GM23338 (cell line): Measurements from ENCODE around the gene H2AZ2. TPM values are rescaled to one million over a fixed set of nuclear protein-coding genes. Genes with fewer than 3 reads are reported as not detected.

Source experiments
- ATAC-seq: fragments of 200-7000 bp; cut with Tn5 transposase; 3 replicates; pipeline ENCODE4 v1.9.1; 2020
- DNase-seq: peaks from one replicate; pipeline ENCODE4 v3.0.0-alpha.2; 2015; ENCODE audit warnings: low spot score
- H2AFZ ChIP-seq: fragments of 200-600 bp; sonication (generic); 2 replicates; pipeline ENCODE4 v1.8.0; 2016; ENCODE audit warnings: antibody characterized with exemption, mild to moderate bottlenecking, moderate library complexity
- H3F3A ChIP-seq: fragments of 200-600 bp; sonication (generic); replicated peaks from 2 replicates; pipeline ENCODE4 v1.8.0; 2017; ENCODE audit warnings: antibody characterized with exemption, mixed run types, low read depth
- H3K27ac ChIP-seq: fragments of 200-600 bp; sonication (generic); 2 replicates; pipeline ENCODE4 v1.6.1; 2016; ENCODE audit warnings: low read depth
- H3K27me3 ChIP-seq: fragments of 200-600 bp; sonication (generic); 2 replicates; pipeline ENCODE4 v1.8.0; 2016; ENCODE audit warnings: mild to moderate bottlenecking, mixed run types, moderate library complexity; ENCODE audit not compliant: insufficient read depth
- H3K36me3 ChIP-seq: fragments of 200-600 bp; sonication (generic); 2 replicates; pipeline ENCODE4 v1.8.0; 2016; ENCODE audit warnings: mild to moderate bottlenecking; ENCODE audit not compliant: insufficient read depth
- H3K4me1 ChIP-seq: fragments of 200-600 bp; sonication (generic); 2 replicates; pipeline ENCODE4 v1.8.0; 2016; ENCODE audit warnings: mild to moderate bottlenecking, moderate library complexity; ENCODE audit not compliant: insufficient read depth
- H3K4me2 ChIP-seq: fragments of 200-600 bp; sonication (generic); 2 replicates; pipeline ENCODE4 v1.7.1; 2017; ENCODE audit warnings: mixed run types
- H3K4me3 ChIP-seq: fragments of 200-600 bp; sonication (generic); 2 replicates; pipeline ENCODE4 v1.6.1; 2016; ENCODE audit warnings: mixed run types
- H3K79me2 ChIP-seq: fragments of 200-600 bp; sonication (generic); replicated peaks from 2 replicates; pipeline ENCODE4 v1.8.0; 2017; ENCODE audit warnings: mild to moderate bottlenecking; ENCODE audit not compliant: insufficient read depth
- H3K9me2 ChIP-seq: fragments of 200-600 bp; sonication (generic); 2 replicates; pipeline ENCODE4 v1.8.0; 2017; ENCODE audit not compliant: insufficient read depth
- H4K20me1 ChIP-seq: fragments of 200-600 bp; sonication (generic); replicated peaks from 2 replicates; pipeline ENCODE4 v1.8.0; 2017; ENCODE audit warnings: mild to moderate bottlenecking; ENCODE audit not compliant: insufficient read depth
- H3K27ac Mint-ChIP-seq: 2 replicates; pipeline ENCODE4 v1.8.0; 2020; ENCODE audit warnings: inconsistent platforms, mild to moderate bottlenecking, moderate library complexity, mixed read lengths
- H3K27me3 Mint-ChIP-seq: 3 replicates; pipeline ENCODE4 v1.8.0; 2022; ENCODE audit warnings: low read depth, mild to moderate bottlenecking, moderate library complexity, mixed read lengths, inconsistent platforms; ENCODE audit not compliant: insufficient read depth, poor library complexity
- H3K36me3 Mint-ChIP-seq: 3 replicates; pipeline ENCODE4 v1.8.0; 2021; ENCODE audit warnings: low read depth, mild to moderate bottlenecking, inconsistent platforms, moderate library complexity, mixed read lengths
- H3K4me1 Mint-ChIP-seq: 3 replicates; pipeline ENCODE4 v1.8.0; 2020; ENCODE audit warnings: mild to moderate bottlenecking, inconsistent platforms, mixed read lengths
- H3K4me3 Mint-ChIP-seq: 3 replicates; pipeline ENCODE4 v1.8.0; 2021; ENCODE audit warnings: moderate library complexity, mild to moderate bottlenecking, inconsistent platforms, mixed read lengths
- H3K9me3 Mint-ChIP-seq: 3 replicates; pipeline ENCODE4 v1.8.0; 2020; ENCODE audit warnings: moderate library complexity, mild to moderate bottlenecking, inconsistent platforms, mixed read lengths
- CREB1 ChIP-seq: fragments of 250-450 bp; sonication (Bioruptor Pico); IDR thresholded peaks from 2 replicates; pipeline ENCODE4 v1.5.0; 2020; ENCODE audit warnings: low read depth, mild to moderate bottlenecking, moderate library complexity
- CTCF ChIP-seq, 2 experiments: fragments of 200-600 bp in 1 of 2; sonication (generic) in 1 of 2; conservative IDR thresholded peaks; 2 replicates each; pipeline versions ENCODE4 v1.5.1 to v1.6.1; 2016 to 2017; ENCODE audit warnings: antibody characterized with exemption in 2 of 2, low read depth in 2 of 2, mild to moderate bottlenecking in 2 of 2, moderate library complexity in 1 of 2
- ETS1 ChIP-seq: IDR thresholded peaks from 2 replicates; pipeline ENCODE4 v1.6.1; 2016; ENCODE audit warnings: antibody characterized with exemption
- EZH2 ChIP-seq: fragments of 200-600 bp; sonication (generic); IDR thresholded peaks from one replicate; pipeline ENCODE4 v1.8.0; 2017; ENCODE audit warnings: antibody characterized with exemption, mild to moderate bottlenecking, low read depth; ENCODE audit not compliant: unreplicated experiment
- EZH2phosphoT487 ChIP-seq: fragments of 200-600 bp; sonication (generic); IDR thresholded peaks from one replicate; pipeline ENCODE4 v1.8.1; 2018; ENCODE audit warnings: antibody characterized with exemption; ENCODE audit not compliant: unreplicated experiment
- POLR2AphosphoS5 ChIP-seq: IDR thresholded peaks from 2 replicates; pipeline ENCODE4 v1.6.1; 2016; ENCODE audit warnings: antibody characterized with exemption, low read depth
- REST ChIP-seq: IDR thresholded peaks from one replicate; pipeline ENCODE4 v1.6.1; 2018; ENCODE audit warnings: antibody characterized with exemption; ENCODE audit not compliant: unreplicated experiment
- STAT1 ChIP-seq: IDR thresholded peaks from one replicate; pipeline ENCODE4 v1.6.1; 2016; ENCODE audit warnings: antibody characterized with exemption; ENCODE audit not compliant: unreplicated experiment
- ZNF331 ChIP-seq: fragments of 250-450 bp; sonication (Bioruptor Pico); IDR thresholded peaks from 2 replicates; pipeline ENCODE4 v1.5.0; 2020; ENCODE audit warnings: low read depth, mild to moderate bottlenecking, moderate library complexity
- ZNF462 ChIP-seq: fragments of 250-450 bp; sonication (Bioruptor Pico); IDR thresholded peaks from 2 replicates; pipeline ENCODE4 v1.5.0; 2020; ENCODE audit warnings: mild to moderate bottlenecking, moderate library complexity
- polyA plus RNA-seq: library from polyadenylated mRNA; unstranded; fragments of >200 nt; fragmentation: Nextera tagmentation; extraction: Ambion mirVana; gene quantifications from 2 replicates; pipeline ENCODE4 v1.2.1, GENCODE V29; 2016
- total RNA-seq: library from RNA; depleted of rRNA; stranded (reverse); fragments of >200 nt; shearing (Covaris generic); gene quantifications from 2 replicates; pipeline ENCODE4 v1.2.3, GENCODE V29; 2014

Gene H2AZ2
- total and polyA plus RNA-seq, 2 experiments from 2014 or later, result 215 to 390 TPM

GRCh38 chr7:44811571-44811970 is 36.3 kb downstream of the H2AZ2 start:
- no peaks in the 10 kb centered on the region; the same call in 1 of the 2 replicates for H4K20me1 ChIP-seq
- no peaks in the 10 kb centered on the region for H3K79me2 ChIP-seq
- H3K4me1 ChIP-seq, result no peaks in the 10 kb centered on the region
- Mint-ChIP-seq H3K9me3 (no peaks in the 10 kb centered on the region), H3K4me1 (no peaks in the 10 kb centered on the region), H3K27me3 (peaks cover 7% of the 10 kb centered on the region), H3K36me3 (no peaks in the 10 kb centered on the region), H3K4me3 (no peak overlapping the region), H3K27ac (no peak overlapping the region)
- no peak overlapping the region for H2AFZ ChIP-seq
- H3K4me2 ChIP-seq, result no peak overlapping the region
- DNase-seq (no peak), ATAC-seq (no peak)
- H3K9me2 ChIP-seq, result no peaks in the 10 kb centered on the region
- H3F3A ChIP-seq, result no peaks in the 10 kb centered on the region
- H3K4me3 ChIP-seq, result no peak overlapping the region
- TF ChIP-seq CREB1, result no peak
- TF ChIP-seq EZH2, result no peak
- H3K36me3 ChIP-seq, result no peaks in the 10 kb centered on the region
- no peak overlapping the region for H3K27ac ChIP-seq
- H3K27me3 ChIP-seq, result no peaks in the 10 kb centered on the region

GRCh38 chr7:44811093-44811492 is 36.8 kb downstream of the H2AZ2 start:
- no peak for ATAC-seq
- TF ChIP-seq EZH2phosphoT487 (no peak), POLR2AphosphoS5 (no peak), CTCF (conservative IDR thresholded peaks at IDR 0.05; ENCODE audit: low read depth in 2 of 2) (no peak), STAT1 (no peak), REST (no peak), ETS1 (no peak), ZNF331 (CRISPR knock-in tag) (no peak), ZNF462 (no peak)

More at GRCh38 chr7:44811093-44811492, 36.8 kb downstream of the H2AZ2 start:
- DNase-seq, result no peak
- no peaks in the 10 kb centered on the region for H3K36me3 ChIP-seq
- H3K27ac ChIP-seq, result no peak overlapping the region
- no peaks in the 10 kb centered on the region for H3K4me1 Mint-ChIP-seq
- H4K20me1 ChIP-seq, result no peaks in the 10 kb centered on the region; the same call in 1 of the 2 replicates
- no peak overlapping the region for H3K4me3 ChIP-seq
- no peaks in the 10 kb centered on the region for H3K9me3 Mint-ChIP-seq
- no peaks in the 10 kb centered on the region for H3K9me2 ChIP-seq
- no peak overlapping the region for H2AFZ ChIP-seq
- H3F3A ChIP-seq, result no peaks in the 10 kb centered on the region
- no peaks in the 10 kb centered on the region for H3K27me3 ChIP-seq
- no peaks in the 10 kb centered on the region for H3K4me1 ChIP-seq
- no peak overlapping the region for H3K4me2 ChIP-seq
- no peaks in the 10 kb centered on the region for H3K79me2 ChIP-seq
- H3K36me3 Mint-ChIP-seq, result no peaks in the 10 kb centered on the region
- H3K27ac Mint-ChIP-seq, result no peak overlapping the region
- peaks cover 7% of the 10 kb centered on the region for H3K27me3 Mint-ChIP-seq
- no peak overlapping the region for H3K4me3 Mint-ChIP-seq
